HG03439 (cell line): ENCODE measurements around the gene RSPH9.
"Not testable (repeated sequence)": the region's sequence is repeated elsewhere in the genome, so short reads cannot be mapped to it uniquely, and the experiment has no call there.

Experiments used
- ATAC-seq: cut with Tn5 transposase; IDR thresholded peaks from one replicate; pipeline ENCODE4 v1.9.1; 2021; ENCODE audit warnings: mild to moderate bottlenecking, moderate library complexity; ENCODE audit not compliant: unreplicated experiment

The RSPH9 gene

DNA sequence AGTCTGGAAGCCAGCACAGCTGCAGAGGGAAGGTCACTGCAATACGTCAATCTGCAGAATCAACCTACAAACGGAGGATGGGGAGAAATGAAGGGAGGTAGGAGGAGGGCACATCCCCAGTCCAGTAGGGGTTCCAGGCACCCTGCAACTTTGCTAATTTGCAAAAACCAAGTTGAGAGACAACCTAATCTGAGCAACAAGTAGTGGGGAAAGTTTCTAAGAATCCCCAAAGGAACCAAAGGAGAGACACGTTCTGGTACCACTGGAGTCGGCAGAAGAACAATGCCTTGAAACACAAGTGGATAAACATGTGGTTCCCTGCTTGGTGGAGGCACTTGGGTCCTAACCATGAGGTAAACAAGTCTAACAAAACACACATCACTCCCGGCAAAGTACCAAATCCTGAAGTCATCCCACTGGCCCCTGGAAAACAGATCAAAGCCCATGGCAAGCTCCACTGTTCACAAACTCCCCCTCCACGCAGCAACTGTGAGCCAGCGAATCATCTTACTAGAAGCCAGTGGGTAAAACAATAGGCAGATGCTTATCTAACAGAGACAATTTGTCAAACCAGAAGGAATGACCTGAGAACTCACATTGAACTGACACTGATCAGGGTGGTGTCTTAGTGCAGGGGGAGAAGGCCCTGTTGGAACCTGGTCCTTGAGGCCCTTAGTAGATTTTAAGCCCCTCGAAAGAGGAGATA lies 38.0 kb downstream of the RSPH9 start:
- no peak for ATAC-seq

DNA sequence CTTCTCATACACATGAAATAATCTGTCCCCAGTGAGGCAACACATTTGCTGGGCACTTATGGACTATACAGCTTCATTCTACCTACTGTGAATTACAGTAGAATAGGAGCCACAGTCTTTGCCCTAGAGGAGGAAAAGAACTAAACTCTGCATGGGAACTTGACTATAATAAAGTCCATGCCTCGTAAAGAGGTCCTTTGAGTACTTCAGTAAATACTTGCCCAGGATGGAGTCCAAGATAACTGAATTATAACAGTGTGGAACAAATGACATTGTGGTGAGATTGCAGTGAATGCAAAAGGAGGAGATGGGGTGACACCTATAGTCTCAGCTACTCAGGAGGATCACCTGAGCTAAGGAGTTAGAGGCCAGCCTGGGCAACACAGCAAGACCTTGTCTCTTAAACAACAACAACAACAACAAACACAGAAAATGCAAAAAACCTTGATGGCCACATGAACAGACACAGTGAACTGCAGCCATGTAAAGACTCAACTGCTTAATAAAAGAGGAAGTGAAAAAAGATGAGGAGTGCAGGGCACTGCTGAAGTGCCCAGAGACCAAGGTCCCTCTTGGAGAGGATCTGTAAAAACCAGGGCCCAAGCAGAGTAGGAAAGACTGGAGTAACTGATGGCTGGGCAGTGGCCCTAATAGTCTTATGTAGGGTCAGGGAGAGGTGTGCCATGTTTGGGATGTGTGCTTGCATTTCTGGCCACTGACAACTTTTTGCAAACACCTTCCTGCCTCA lies 39.0 kb downstream of the RSPH9 start:
- ATAC-seq, result no peak

DNA sequence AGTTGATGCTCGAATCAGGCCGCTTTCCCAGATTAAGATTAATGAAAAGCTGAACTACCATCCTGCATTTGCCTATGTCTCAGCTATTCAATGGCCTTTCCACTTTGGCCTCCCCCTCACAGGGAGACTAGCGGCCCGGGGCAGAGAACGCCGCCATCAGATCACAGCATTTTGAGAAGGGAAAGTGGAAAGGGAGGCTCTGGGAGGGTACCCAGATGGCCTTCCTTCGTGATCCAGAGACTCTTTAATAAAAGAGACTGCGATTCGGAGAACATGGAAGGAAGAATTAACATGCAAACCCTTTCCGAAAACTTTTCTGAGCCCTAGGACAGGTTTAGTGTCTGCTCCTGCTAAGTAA lies 42.2 kb downstream of the RSPH9 start:
- no peak for ATAC-seq

DNA sequence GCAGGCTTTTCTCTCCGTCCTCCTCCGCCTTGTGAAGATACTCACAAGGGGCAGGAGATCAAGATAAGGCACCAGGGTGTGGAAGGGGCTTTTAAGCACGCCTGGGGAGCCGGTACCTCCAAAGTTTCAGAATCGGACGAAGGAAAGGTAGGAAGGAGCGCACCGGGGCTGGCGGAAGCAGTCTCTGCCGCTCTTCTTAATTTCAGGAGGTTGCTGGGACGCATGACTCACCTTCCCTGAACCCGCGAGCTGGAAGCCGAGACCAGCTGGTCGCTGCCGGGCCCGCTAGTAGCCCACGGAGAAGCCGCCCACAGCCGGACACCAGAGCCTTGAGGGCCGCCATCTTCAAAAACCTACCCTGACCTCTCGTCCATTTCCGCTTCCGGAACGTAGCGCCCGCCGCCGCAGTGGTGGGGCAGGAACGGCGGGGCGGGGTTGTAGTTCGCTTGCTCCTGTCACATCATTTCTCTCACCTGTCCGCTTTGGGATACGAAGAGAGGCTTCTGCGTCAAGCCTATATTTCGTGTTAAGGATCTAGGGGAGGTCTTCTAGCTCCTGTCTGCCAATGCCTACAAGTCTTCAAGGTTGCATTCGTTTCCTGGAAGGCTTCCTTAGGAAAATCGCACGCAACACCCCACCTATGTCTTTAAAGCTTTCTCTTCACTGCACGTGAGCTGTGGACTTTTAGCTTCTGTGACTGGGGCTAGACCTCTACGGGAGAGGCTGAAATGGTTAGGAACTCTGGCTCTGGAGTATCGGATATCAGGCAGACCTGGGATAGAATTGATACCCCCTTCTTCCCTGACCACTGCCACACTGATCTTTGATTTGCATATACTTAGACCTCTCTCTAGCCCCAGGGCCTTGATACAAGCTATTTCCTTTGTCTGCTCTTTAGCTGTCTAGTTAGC lies 42.9 kb downstream of the RSPH9 start, which contains the start of gene MRPS18A:
Gene MRPS18A (minus strand): TSS at position 355 of the 911 bp plus-strand sequence. CDS start 12 bp downstream, at position 343.
- ATAC-seq, result peak; percentile 84

DNA sequence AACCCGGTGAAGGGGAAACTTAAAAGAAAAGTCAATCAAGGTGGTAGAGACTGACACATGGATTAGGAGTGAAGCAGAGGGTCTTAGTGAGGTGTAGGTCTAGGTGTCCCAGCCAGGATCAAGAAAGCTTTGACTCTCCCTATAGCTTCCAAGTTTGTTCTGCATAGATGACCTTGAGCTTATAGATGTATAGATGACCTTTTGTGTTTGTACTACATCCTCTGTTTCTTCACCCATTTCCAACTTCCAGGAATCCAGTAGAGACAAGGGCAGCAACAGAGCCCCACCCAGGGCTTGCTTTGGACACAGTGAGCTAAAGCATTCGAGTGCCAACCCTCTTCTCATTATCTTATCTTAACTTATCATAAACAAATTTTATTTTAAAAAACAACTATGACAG lies 44.6 kb downstream of the RSPH9 start:
- no peak for ATAC-seq

DNA sequence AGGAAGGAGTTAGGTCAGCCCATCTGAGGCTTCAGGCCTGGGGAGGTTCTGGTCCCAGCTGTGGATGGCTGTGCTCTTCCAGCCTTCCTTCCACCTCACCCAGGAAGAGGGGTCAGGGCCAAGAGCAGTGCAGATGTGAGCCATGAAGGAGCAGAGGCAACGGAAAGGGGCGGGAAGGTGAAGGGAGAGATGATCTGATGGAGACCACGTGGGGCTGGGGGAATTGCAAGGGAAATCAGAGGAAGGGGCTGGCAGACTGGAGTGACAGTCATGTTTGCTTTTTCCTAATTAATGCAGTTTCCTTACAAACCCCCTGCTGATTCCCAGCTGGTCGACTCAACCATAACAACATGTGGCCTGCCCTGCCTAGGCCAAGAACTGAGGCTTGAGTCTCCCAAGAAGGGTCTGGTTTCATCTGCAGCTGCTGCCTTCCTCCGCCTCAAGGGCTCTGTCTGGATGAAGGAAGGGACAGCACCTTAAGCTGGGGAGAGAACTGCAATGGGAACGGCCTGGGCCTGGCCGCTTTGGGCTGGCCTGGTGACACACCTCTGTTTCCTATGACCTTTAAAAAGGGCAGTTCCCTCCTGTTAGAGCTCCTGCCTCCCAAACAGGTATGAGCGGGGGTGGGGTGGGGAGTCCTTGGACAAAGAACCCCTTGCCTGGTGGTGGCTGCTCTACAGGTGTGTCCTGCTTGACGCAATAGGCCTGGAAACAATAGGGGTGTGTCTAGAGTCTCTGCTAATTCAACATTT lies 50.6 kb downstream of the RSPH9 start:
- no peak for ATAC-seq

DNA sequence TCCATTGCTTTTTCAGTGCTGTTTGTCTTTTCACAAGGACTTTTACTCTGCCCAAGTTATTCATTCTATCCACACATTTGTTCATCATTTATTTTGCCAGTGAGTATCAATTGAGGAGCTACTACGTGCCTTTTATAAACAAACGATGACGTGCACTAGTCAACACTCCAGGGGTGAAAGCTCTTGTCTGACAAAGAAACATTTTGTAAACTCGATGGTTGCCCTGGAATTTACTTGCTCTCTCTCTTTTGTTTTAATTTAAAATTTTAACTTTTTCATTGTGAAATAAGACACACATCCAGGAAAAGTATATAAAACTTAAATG lies 51.1 kb downstream of the RSPH9 start:
- ATAC-seq, result no peak

DNA sequence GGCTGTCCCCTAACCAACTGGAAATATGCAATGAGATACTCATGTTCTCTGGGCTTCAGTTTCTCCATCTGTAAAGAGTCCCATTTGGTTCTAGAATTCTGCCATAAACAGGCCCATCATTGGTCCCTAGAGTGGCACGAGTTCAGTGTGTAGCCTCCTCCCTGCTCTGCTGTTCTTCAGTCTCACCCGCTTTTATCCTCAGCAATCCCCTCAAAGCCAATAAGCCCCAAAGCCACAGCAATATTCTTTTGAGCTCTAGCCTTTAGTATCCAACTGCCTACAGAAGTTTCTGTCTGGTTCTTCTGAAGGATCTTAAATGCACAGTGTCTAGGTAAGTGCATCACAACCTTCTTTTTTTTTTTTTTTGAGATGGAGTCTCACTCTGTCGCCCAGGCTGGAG lies 52.6 kb downstream of the RSPH9 start:
- no peak for ATAC-seq

DNA sequence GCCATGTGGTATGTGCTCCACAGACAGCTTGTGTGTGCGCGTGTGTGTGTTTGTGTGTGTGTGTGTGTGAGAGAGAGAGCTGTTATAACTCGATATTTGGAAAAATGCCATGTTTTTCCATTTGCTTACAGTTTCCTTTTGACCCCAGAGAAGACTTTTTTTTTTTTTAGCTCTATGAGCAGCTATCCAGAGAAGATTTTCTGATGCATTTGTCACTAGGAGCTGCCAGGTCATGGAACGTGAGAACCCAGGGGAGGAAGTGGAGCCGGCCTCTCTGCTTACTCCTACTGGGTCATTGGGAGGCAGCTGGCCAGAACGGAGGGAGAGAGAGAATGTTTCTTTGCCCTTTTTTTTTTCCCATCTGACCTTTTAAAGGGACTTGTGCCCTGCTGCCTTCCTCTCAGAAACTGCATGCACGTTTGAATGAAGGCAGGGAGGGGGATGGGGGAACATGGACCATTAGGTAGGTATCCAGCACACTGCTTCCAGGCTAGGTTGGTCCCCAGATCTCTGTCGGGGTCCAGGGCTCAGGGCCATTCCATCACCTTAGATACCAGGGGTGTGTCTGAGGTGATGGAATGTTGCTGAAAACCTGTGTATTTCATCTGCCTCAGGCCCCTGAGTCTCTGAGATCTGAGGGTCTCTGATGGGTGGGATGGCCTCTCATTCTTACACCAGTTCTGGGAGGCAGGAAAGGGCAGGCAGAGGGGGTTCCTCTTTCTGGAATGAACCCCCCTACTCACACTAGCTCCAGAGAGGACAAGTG lies 53.9 kb downstream of the RSPH9 start:
- no peak for ATAC-seq

DNA sequence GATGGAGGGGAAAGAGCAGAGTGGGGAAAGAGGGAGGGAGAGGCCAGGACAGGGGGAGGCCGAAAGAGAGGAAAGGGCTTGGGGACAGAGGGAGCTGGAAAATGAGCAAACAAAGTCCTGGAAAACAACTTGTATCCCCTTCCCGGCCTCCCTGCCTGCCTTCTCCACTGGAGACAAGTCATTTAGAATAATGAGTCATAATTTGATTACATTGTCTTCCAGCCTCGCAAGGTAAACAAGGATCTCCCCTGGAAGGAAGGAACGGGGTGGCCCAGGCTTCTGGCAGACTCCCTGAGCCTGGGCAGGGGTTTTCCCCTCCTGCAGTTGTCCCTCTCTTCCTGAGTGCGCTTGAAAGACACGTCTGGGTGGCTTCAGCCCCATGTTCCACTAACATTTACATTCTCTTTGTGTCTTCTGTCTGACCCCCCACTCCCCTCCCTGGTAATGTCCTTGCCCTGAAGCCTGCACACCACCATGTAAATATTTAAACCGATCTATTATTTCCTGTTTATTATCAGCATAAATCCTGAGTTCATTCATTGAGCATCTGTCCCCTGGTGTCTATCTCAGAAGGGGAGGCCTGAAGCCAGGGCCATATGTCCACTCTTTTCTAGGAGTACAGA lies 54.8 kb downstream of the RSPH9 start:
- no peak for ATAC-seq

DNA sequence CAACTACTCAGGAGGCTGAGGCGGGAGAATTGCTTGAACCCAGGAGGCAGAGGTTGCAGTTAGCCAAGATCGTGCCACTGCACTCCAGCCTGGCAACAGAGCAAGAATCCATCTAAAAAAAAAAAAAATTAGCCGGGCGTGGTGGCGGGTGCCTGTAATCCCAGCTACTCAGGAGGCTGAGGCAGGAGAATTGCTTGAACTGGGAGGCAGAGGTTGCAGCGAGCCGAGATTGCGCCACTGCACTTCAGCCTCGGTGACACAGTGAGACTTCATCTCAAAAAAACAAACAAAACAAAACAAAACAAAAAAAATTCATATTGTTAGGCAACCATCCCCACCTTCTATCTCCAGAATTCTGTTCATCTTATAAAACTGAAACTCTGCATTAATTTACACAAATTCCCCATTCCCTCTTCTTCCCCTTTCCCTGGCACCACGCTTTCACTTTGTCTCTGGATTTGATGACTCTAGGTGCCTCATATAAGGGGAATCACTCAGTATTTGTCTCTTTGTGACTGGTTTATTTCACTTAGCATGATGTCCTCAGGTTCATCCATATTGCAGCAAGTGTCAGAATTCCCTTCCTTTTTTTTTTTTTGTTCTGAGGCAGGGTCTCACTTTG lies 56.2 kb downstream of the RSPH9 start:
- not testable (repeated sequence) for ATAC-seq

DNA sequence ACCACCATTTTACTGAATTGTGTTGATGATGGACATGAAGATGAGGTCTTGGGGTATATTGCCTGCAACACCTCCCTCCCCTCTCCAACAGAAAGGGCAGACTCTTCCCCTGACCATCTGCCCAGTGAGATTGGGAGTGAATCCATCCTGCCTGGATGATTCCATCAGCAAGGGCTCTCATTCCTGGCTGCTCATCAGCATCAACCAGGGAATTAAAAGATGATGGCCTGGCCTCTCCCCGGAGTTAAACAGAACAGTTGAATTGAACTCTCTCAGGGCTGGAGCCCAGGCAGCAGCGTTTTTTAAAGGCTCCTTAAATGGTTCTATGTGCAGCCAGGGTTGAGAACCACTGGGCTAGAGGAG lies 57.3 kb downstream of the RSPH9 start:
- no peak for ATAC-seq

DNA sequence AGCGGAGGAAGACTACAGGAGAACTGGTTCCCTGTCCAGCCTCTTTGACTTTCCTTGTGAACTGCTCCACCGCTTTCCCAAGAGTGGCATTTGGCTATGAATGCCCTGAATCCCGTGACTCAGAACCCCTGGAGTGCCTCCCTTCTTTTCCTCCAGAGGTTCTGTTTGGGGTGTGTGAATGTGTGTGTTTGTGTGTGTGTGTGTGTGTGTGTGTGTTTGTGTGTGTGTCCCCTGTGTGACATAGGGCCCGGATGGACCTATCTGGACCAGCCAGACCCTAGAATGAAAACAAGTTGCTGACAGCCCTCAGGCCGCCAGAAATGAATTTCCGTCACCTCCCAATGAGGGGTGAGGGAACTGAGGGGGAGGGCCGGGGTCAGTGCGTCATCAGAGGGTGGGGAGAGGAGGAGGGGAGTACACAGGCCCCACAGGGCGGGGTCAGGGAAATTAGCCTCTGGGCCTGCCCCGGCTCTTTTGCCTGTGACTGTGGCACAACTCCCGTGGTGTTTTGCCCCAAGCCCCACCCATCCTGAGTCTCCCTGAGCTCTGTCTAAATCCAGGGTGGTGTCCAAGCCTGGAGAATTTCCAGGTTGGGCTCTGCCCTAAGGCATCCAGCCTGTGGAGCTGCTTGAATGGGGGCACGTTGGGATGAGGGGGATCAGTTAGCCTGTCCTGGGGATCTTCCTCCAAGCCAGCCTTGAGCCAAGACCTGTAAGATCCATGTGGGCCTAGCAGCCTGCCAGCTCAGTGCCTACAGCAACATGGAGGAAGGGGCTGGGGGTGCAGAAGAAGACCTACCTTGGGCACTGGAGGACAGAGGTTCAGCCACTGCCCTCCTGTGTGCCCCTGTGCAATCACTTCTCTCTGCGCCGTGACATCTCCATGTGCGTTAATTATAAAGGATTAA lies 58.0 kb downstream of the RSPH9 start:
- ATAC-seq, result no peak

DNA sequence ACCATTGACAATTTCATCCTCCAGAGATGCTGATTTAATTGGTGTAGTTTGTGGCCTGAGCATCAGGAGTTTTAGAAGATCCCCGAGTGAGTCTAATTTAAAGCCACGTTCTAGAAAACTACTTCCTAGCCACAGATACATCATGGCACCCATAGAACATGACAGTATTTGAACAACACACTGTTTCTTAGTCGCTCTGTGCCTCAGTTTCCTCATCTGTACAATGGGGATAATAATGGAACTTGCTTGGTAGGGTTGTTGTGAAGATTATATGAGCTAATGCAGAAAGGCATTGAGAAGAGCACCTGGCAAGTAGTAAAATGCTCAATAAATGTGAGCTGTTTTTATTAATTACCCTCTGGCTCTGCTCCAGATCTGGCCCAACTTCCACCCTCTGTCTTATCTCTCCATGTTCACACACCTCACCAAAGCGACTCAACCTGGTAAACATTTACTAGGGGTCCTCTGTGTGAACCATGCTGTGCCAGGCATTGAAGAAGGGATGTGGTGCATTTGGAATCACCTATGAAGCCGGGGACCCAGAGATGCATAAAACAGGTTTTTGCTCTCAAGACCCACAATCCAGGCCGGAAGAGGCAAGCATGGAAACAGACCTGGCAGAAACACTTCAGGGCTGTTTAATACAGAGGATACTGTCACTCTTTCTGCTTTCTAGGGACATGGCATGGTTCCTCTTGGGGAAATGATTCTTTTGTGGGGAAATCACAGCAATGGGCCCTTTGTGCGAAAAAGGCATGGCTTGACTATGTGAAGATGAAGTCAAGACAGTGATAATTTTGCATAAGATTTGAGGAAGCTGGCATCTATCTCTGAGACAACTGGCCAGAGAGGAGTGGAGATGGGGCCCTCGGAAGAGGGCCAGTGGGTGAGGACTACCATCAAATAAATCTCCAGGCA lies 58.9 kb downstream of the RSPH9 start:
- no peak for ATAC-seq

DNA sequence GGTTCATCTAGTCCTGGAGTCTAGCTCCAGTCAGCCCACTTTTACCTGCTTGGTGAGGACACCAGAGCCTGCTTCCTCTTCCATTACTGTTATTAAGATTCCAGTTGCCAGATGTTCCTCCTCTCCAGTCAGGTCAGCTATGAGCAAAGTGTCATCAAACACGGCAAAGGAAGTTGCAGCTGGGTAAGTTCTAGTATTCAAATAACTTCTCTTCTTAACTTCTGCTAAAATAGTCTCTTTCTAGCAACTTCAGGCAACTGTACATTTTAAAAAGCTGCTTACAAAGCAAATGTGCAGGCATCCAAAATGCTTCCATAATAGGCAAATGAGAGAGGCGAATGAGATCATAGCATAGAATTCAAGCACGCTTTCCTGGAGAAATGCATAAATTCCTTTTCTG lies 61.2 kb downstream of the RSPH9 start:
- ATAC-seq, result no peak

DNA sequence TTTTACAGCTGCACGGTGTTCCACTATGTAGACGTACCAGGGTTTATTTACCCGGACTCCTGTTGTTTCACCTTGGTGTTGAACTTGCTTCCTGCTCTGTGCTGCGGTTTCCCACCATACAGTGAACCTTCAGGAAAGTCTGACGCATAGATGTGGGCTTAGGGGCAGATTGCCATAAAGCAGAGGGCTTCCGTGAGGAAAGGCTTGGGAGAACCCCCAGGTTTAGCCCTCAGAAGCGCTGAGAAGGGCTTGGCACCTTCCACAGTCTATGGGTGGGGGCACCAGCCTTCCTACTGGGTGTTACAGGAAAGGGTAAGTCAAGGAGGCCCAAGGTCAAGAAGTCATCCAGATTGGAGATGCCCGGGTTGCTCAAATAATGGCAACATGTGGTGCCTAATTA lies 62.0 kb downstream of the RSPH9 start:
- no peak for ATAC-seq

DNA sequence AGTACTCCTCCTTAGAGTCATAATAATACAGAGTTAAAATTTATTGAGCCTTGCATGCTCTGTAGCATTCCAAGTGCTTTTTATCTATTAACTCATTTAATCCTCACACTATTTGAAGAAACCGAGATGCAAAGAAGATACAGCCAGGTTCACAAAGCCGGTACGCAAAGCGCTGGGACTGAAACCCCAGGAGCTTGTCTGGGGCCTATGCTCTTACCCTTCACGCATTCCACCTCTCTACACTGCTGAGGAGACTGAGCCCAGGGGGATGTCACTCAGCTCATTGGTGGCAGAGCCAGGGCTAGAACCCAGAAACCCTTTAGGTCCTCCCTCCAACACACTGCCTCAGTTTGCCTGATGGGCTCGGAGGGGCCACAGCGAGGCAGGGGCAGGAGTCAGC lies 62.4 kb downstream of the RSPH9 start:
- no peak for ATAC-seq
